NCI-H2107 (cell line): ENCODE data around the gene GRM8.
A peak's percentile ranks its signal among the peaks of the same experiment; 100 is the strongest.

Source experiments
- DNase-seq: peaks from one replicate; lab custom pipeline; 2025; lab: John Stamatoyannopoulos, UW

Gene GRM8

GRCh38 chr7:127252778-127253280 is at the start of gene GRM8:
GRM8 (minus strand) TSS chr7:127252941.
- DNase-seq = no peak

- DNase-seq = no peak
Measured at GRCh38 chr7:127290801-127291361, 38.1 kb upstream of the GRM8 start.

- DNase-seq = no peak
Measured at GRCh38 chr7:127290116-127290655, 37.4 kb upstream of the GRM8 start.

GRCh38 chr7:127287133-127287532 is 34.4 kb upstream of the GRM8 start:
- no peak for DNase-seq

GRCh38 chr7:127270093-127270492 is 17.4 kb upstream of the GRM8 start:
- no peak for DNase-seq

- DNase-seq = no peak
Measured at GRCh38 chr7:127266047-127266446, 13.3 kb upstream of the GRM8 start.

- DNase-seq = no peak
Measured at GRCh38 chr7:127264219-127264618, 11.5 kb upstream of the GRM8 start.

- DNase-seq = no peak
Measured at GRCh38 chr7:127258111-127258510, 5.4 kb upstream of the GRM8 start.

GRCh38 chr7:127257086-127257485 is 4.3 kb upstream of the GRM8 start:
- no peak for DNase-seq

- DNase-seq = no peak
Measured at GRCh38 chr7:127256041-127256725, 3.4 kb upstream of the GRM8 start.

- no peak for DNase-seq
Measured at GRCh38 chr7:127254163-127254684, 1.5 kb upstream of the GRM8 start.

- DNase-seq = peak; percentile 54
Measured at GRCh38 chr7:127253281-127254162, 781 bp upstream of the GRM8 start.

- no peak for DNase-seq
Measured at GRCh38 chr7:127252377-127252713, 396 bp downstream of the GRM8 start.

- no peak for DNase-seq
Measured at GRCh38 chr7:127251465-127252376, 1.0 kb downstream of the GRM8 start.

- no peak for DNase-seq
Measured at GRCh38 chr7:127251036-127251464, 1.7 kb downstream of the GRM8 start.

- DNase-seq = no peak
Measured at GRCh38 chr7:127250312-127251035, 2.3 kb downstream of the GRM8 start.

GRCh38 chr7:127245607-127246006 is 7.1 kb downstream of the GRM8 start:
- DNase-seq = no peak

- no peak for DNase-seq
Measured at GRCh38 chr7:127245002-127245401, 7.7 kb downstream of the GRM8 start.

- DNase-seq = no peak
Measured at GRCh38 chr7:127239814-127240213, 12.9 kb downstream of the GRM8 start.

GRCh38 chr7:127233630-127234029 is 19.1 kb downstream of the GRM8 start:
- DNase-seq = no peak

GRCh38 chr7:127231415-127231814 is 21.3 kb downstream of the GRM8 start:
- DNase-seq = no peak
